CD4-positive, CD25-positive, alpha-beta regulatory T cell (primary cell): Measurements from ENCODE around the gene GRIK4. TPM values are rescaled to one million over a fixed set of nuclear protein-coding genes. Genes with fewer than 3 reads are reported as not detected.

Source experiments
- ATAC-seq, 2 donors: fragments of 150-1000 bp; cut with Tn5 transposase; one replicate each; pipeline ENCODE4 v1.10.0; 2021; ENCODE audit warnings: low read depth in 2 of 2, moderate number of reproducible peaks in 2 of 2, moderate library complexity in 1 of 2
- DNase-seq, 3 donors: peaks; one replicate each; pipeline versions ENCODE4 v3.0.0 to v3.0.0-alpha.2; 2012 to 2022; ENCODE audit warnings: mixed read lengths in 1 of 3
- H3K27ac ChIP-seq: one replicate; pipeline ENCODE4 v1.7.0; 2013; ENCODE audit warnings: mild to moderate bottlenecking, low read length; ENCODE audit not compliant: insufficient read depth, poor library complexity, severe bottlenecking
- H3K27me3 ChIP-seq: one replicate; pipeline ENCODE4 v1.7.0; 2013; ENCODE audit warnings: low read length; ENCODE audit not compliant: control insufficient read depth, insufficient read depth
- H3K36me3 ChIP-seq: one replicate; pipeline ENCODE4 v1.7.0; 2013; ENCODE audit warnings: mild to moderate bottlenecking, low read length, moderate library complexity; ENCODE audit not compliant: control insufficient read depth, insufficient read depth
- H3K4me1 ChIP-seq: 2 replicates; pipeline ENCODE4 v1.7.0; 2013; ENCODE audit warnings: mild to moderate bottlenecking, low read length; ENCODE audit not compliant: insufficient read depth, control insufficient read depth, poor library complexity, severe bottlenecking
- H3K4me3 ChIP-seq: one replicate; pipeline ENCODE4 v1.7.0; 2013; ENCODE audit warnings: low read depth, mild to moderate bottlenecking, low read length, moderate library complexity
- H3K9me3 ChIP-seq, 2 experiments: 1 replicate in 1 of 2; 2 replicates in 1 of 2; pipeline ENCODE4 v1.7.0; 2013; ENCODE audit warnings: low read length in 2 of 2, mild to moderate bottlenecking in 1 of 2, moderate library complexity in 1 of 2; ENCODE audit not compliant: control insufficient read depth in 2 of 2
- H3K27ac Mint-ChIP-seq, 3 donors: one replicate each; pipeline ENCODE4 v1.8.0; 2020 to 2022; ENCODE audit warnings: mild to moderate bottlenecking in 3 of 3, mixed read lengths in 3 of 3, moderate library complexity in 2 of 3
- H3K27me3 Mint-ChIP-seq: one replicate; pipeline ENCODE4 v1.8.0; 2022; ENCODE audit warnings: mild to moderate bottlenecking, mixed read lengths
- H3K36me3 Mint-ChIP-seq: one replicate; pipeline ENCODE4 v1.8.0; 2020; ENCODE audit warnings: mixed read lengths
- H3K4me1 Mint-ChIP-seq, 4 donors: one replicate each; pipeline ENCODE4 v1.8.0; 2020 to 2022; ENCODE audit warnings: mixed read lengths in 4 of 4, mild to moderate bottlenecking in 1 of 4
- H3K4me3 Mint-ChIP-seq, 4 donors: one replicate each; pipeline ENCODE4 v1.8.0; 2020 to 2022; ENCODE audit warnings: mild to moderate bottlenecking in 4 of 4, mixed read lengths in 4 of 4, moderate library complexity in 3 of 4
- H3K9me3 Mint-ChIP-seq, 7 donors: one replicate each; pipeline ENCODE4 v1.8.0; 2020 to 2022; ENCODE audit warnings: mixed read lengths in 7 of 7, mild to moderate bottlenecking in 3 of 7, moderate library complexity in 2 of 7
- polyA plus RNA-seq, 4 donors: library from polyadenylated mRNA; unstranded; fragments of 300-500 nt; fragmentation: Illumina TruSeq; gene quantifications; one replicate each; pipeline ENCODE4 v1.2.3, GENCODE V29; 2021
- total RNA-seq: library from RNA; stranded (reverse); gene quantifications from one replicate; pipeline ENCODE4 v1.2.3, GENCODE V29; 2022

The GRIK4 gene
- total and polyA plus RNA-seq, 5 donors from 2014 or later, result not detected

DNA sequence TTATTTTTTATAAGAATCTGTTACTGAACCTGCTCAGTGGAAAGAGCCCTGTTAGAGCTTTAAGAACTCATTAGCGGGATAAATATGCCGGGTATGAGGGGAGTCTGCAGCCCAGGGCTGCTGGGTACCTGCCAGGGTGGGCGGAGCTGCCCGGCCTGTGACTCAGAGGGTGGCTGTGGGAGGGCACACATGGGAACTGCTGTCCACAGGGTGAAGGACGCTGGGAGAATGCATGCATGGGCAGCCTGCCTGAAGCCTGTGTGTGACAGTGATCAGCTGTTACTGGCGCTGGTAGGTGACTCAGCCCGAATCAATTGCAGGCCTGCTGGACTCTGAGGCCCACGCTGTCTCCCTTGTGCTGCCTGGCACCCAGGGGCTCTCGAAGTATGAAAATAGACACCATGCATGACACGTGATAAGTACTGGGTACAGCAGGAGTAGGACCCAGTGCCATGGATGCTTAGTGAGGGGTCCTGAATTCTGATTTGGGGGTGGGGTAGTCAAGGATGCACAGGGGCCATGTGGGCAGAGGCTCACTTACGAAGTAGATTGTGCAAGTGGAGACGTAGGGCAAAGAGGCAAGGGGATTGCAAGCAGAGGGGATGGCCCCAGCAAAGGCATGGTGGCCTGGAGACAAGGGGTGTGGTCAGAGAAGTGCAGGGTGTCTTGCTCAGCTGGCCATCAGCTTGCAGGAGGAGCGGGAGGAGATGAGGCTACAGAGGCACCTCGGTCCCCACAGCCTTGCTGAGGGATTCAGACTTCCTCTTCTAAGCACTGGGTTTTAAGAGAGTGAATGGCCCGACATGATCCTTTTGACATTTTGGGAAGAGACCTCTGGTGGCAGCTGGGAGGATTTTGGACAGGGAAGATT, 36.5 kb downstream of the GRIK4 start:
- Histone ChIP-seq H3K9me3 (no peaks in the 10 kb centered on the region), H3K4me1 (no peaks in the 10 kb centered on the region), H3K27me3 (no peaks in the 10 kb centered on the region), H3K27ac (no peak overlapping the region), H3K4me3 (no peak overlapping the region), H3K36me3 (no peaks in the 10 kb centered on the region)
- peaks cover 2% of the 10 kb centered on the region for H3K27me3 Mint-ChIP-seq
- H3K4me1 Mint-ChIP-seq, result peaks cover 2 to 4% (median 3%) of the 10 kb centered on the region in 4 donors
- no peaks in the 10 kb centered on the region for H3K36me3 Mint-ChIP-seq
- H3K9me3 Mint-ChIP-seq, result peaks cover 0 to 2% (median 0%) of the 10 kb centered on the region in 7 donors
- no peak for DNase-seq
- no peak overlapping the region for H3K4me3 Mint-ChIP-seq
- no peak overlapping the region for H3K27ac Mint-ChIP-seq
- ATAC-seq, result no peak

DNA sequence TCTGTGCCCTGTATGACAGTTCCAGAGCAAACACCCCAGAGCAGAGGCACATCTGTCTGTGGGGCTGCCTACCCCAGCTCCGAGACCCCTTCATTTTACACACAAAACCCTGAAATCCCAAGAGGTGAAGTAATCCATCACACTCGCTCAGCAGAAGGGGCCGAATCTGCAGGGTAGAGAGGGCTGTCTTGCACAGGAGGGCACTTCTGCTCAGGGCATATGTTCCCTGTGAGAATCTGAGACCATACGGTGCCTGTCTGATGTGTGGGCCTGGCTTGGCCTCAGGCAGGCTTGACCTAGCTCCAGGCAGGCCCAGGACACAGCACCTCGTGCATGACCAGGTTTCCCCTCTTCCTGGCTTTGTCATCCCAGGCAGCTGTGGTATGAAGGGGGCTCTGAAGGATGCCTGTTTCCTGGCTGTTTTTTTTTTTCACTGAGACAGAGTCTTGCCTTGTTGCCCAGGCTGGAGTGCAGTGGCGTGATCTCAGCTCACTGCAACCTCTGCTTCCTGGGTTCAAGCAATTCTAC, 37.2 kb downstream of the GRIK4 start:
- no peaks in the 10 kb centered on the region for H3K36me3 ChIP-seq
- Mint-ChIP-seq H3K4me1 (peaks cover 2 to 4% (median 3%) of the 10 kb centered on the region in 4 donors), H3K27ac (no peak overlapping the region), H3K27me3 (peaks cover 5% of the 10 kb centered on the region), H3K36me3 (no peaks in the 10 kb centered on the region), H3K4me3 (no peak overlapping the region), H3K9me3 (peaks cover 0 to 2% (median 0%) of the 10 kb centered on the region in 7 donors)
- H3K4me3 ChIP-seq, result no peak overlapping the region
- ATAC-seq (no peak), DNase-seq (no peak)
- no peaks in the 10 kb centered on the region for H3K27me3 ChIP-seq
- no peak overlapping the region for H3K27ac ChIP-seq
- no peaks in the 10 kb centered on the region for H3K4me1 ChIP-seq
- no peaks in the 10 kb centered on the region for H3K9me3 ChIP-seq

DNA sequence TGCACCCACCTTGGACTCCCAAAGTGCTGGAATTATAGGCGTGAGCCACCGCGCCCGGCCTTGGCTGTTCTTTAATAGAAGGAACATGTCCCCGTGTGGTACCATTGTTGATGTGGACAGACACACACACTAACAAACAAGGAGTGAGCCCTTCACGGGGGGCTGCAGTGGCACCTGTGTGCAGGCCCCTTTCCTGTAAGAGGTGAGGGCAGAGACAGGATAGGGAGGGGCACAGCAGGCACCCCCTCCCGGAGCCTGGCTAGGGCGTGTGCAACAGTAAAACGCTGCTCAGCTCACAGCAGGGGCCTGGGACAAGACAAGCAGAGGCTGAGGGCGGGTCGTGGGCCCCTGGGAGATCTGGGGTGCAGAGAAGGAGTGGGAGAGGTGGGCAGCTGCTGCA, 37.8 kb downstream of the GRIK4 start:
- Mint-ChIP-seq H3K27ac (no peak overlapping the region), H3K4me1 (peaks cover 2 to 4% (median 3%) of the 10 kb centered on the region in 4 donors), H3K36me3 (no peaks in the 10 kb centered on the region), H3K9me3 (peaks cover 0 to 2% (median 0%) of the 10 kb centered on the region in 7 donors), H3K27me3 (peaks cover 5% of the 10 kb centered on the region), H3K4me3 (no peak overlapping the region)
- DNase-seq, result no peak
- no peak overlapping the region for H3K27ac ChIP-seq
- no peaks in the 10 kb centered on the region for H3K36me3 ChIP-seq
- H3K9me3 ChIP-seq, result no peaks in the 10 kb centered on the region
- no peak overlapping the region for H3K4me3 ChIP-seq
- ATAC-seq, result no peak
- H3K27me3 ChIP-seq, result no peaks in the 10 kb centered on the region
- H3K4me1 ChIP-seq, result no peaks in the 10 kb centered on the region

DNA sequence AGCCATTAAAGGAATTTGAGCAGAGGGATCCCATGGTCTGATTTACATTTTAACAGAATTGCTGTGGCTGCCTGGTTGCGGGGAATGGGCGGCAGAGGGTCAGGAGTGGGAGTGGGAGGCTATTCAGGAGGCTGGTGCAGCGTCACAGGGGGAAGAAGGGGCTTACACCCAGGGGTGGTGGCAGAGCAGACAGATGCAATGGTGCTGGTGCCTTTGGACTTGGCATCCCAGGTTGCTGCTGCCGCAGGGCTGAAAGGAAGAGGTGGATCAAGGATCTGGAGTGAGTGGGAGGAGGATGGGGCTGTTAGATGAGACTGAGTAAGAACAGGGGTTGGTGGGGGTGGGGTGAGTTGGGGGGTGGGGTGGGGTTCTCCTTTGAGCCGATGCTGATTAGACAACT, 38.5 kb downstream of the GRIK4 start:
- Mint-ChIP-seq H3K27me3 (peaks cover 5% of the 10 kb centered on the region), H3K9me3 (peaks cover 0 to 2% (median 0%) of the 10 kb centered on the region in 7 donors), H3K4me3 (no peak overlapping the region), H3K4me1 (peaks cover 2 to 4% (median 3%) of the 10 kb centered on the region in 4 donors), H3K36me3 (no peaks in the 10 kb centered on the region), H3K27ac (no peak overlapping the region)
- no peak for ATAC-seq
- Histone ChIP-seq H3K4me1 (no peaks in the 10 kb centered on the region), H3K36me3 (no peaks in the 10 kb centered on the region), H3K27me3 (no peaks in the 10 kb centered on the region), H3K4me3 (no peak overlapping the region), H3K27ac (no peak overlapping the region), H3K9me3 (no peaks in the 10 kb centered on the region)
- no peak for DNase-seq

DNA sequence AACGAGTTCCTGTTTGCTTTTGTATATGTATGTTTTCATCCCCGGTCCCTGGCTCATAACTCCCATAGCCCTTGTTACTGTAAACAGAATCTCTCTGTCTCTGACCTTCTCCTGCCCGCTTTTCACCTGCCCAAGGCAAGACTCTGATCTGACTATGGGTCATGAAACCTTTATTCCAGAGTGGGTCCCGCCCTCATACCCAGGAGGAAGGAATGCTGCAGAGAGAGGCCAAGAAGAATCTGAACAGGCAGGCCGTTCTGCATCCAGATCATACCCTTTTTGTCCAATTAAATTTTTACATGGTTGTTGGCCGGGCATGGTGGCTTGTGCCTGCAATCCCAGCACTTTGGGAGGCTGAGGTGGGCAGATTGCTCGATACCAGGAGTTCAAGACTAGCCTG, 39.6 kb downstream of the GRIK4 start:
- Mint-ChIP-seq H3K4me1 (peaks cover 0 to 2% (median 0%) of the 10 kb centered on the region in 4 donors), H3K36me3 (no peaks in the 10 kb centered on the region), H3K9me3 (peaks cover 0 to 2% (median 0%) of the 10 kb centered on the region in 7 donors), H3K27ac (no peak overlapping the region), H3K4me3 (no peak overlapping the region), H3K27me3 (peaks cover 5% of the 10 kb centered on the region)
- Histone ChIP-seq H3K36me3 (no peaks in the 10 kb centered on the region), H3K27ac (no peak overlapping the region), H3K27me3 (no peaks in the 10 kb centered on the region), H3K4me3 (no peak overlapping the region), H3K9me3 (no peaks in the 10 kb centered on the region), H3K4me1 (no peaks in the 10 kb centered on the region)
- ATAC-seq, result no peak
- no peak for DNase-seq

DNA sequence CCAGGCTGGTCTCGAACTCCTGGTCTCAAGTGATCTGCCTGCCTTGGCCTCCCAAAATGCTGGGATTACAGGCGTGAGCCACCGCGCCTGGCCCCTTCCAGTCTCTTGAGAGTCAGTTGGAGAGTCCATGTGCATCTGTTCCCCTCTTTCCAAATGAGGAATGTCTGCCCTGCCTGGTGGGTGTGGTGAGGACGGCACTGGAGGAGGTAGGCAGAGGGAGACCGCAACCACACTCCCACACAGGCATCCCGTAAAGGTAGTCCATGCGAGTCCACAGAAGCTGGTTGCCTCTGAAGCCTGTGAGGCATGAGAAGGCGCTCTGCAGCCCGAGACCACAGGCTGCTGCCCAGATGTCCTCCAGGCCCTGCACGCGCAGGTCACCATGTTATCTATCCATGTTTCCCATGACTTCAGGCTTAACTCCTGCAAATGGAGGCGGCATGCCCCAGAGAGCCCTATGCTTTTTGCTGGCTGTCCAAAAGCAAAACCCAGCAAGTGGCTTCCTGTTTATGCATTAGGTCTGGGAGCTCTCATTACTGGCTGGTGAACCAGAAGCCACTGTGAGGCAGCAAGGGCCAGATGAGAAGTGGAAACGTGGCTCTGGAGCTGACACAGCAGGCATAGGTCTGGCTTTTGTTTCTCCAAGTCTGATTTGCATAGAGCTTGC, 43.4 kb downstream of the GRIK4 start:
- no peak overlapping the region for H3K27ac Mint-ChIP-seq
- Histone ChIP-seq H3K27me3 (no peaks in the 10 kb centered on the region), H3K4me1 (no peaks in the 10 kb centered on the region), H3K36me3 (no peaks in the 10 kb centered on the region), H3K27ac (no peak overlapping the region), H3K9me3 (no peaks in the 10 kb centered on the region), H3K4me3 (no peak overlapping the region)
- no peak for DNase-seq
- no peaks in the 10 kb centered on the region for H3K36me3 Mint-ChIP-seq
- H3K4me1 Mint-ChIP-seq, result peaks cover 0 to 2% (median 0%) of the 10 kb centered on the region in 4 donors
- H3K4me3 Mint-ChIP-seq, result no peak overlapping the region
- no peak for ATAC-seq
- H3K27me3 Mint-ChIP-seq, result peaks cover 5% of the 10 kb centered on the region
- no peaks in the 10 kb centered on the region for H3K9me3 Mint-ChIP-seq

DNA sequence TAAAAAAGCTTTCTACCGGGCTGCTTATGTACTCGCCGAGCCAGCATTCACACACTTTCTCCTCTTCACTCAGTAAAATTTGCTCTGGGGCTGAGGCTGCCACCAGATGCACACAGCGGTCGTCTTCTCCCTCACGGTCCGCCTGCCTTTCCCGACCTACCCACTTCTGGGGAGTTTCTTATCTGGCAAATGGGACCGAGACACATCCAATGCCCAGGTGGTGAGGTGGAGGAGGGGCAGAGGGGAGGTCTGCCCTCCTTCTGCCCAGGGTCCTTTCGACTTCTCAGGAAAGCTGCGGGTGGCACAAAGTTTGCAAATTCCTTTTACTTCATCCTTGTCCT, 43.9 kb downstream of the GRIK4 start:
- Histone ChIP-seq H3K36me3 (no peaks in the 10 kb centered on the region), H3K9me3 (no peaks in the 10 kb centered on the region), H3K4me3 (no peak overlapping the region), H3K27ac (no peak overlapping the region), H3K4me1 (no peaks in the 10 kb centered on the region), H3K27me3 (no peaks in the 10 kb centered on the region)
- ATAC-seq (no peak), DNase-seq (no peak)
- Mint-ChIP-seq H3K27me3 (peaks cover 8% of the 10 kb centered on the region), H3K36me3 (no peaks in the 10 kb centered on the region), H3K4me3 (no peak overlapping the region), H3K27ac (no peak overlapping the region), H3K9me3 (no peaks in the 10 kb centered on the region), H3K4me1 (peaks cover 0 to 2% (median 0%) of the 10 kb centered on the region in 4 donors)
